GM18861 (cell line): ENCODE measurements around the gene AP1M1.
"Not testable (repeated sequence)": the region's sequence is repeated elsewhere in the genome, so short reads cannot be mapped to it uniquely, and the experiment has no call there.

Source experiments
- ATAC-seq: cut with Tn5 transposase; IDR thresholded peaks from one replicate; pipeline ENCODE4 v1.9.1; 2021; ENCODE audit not compliant: unreplicated experiment

Gene AP1M1

DNA sequence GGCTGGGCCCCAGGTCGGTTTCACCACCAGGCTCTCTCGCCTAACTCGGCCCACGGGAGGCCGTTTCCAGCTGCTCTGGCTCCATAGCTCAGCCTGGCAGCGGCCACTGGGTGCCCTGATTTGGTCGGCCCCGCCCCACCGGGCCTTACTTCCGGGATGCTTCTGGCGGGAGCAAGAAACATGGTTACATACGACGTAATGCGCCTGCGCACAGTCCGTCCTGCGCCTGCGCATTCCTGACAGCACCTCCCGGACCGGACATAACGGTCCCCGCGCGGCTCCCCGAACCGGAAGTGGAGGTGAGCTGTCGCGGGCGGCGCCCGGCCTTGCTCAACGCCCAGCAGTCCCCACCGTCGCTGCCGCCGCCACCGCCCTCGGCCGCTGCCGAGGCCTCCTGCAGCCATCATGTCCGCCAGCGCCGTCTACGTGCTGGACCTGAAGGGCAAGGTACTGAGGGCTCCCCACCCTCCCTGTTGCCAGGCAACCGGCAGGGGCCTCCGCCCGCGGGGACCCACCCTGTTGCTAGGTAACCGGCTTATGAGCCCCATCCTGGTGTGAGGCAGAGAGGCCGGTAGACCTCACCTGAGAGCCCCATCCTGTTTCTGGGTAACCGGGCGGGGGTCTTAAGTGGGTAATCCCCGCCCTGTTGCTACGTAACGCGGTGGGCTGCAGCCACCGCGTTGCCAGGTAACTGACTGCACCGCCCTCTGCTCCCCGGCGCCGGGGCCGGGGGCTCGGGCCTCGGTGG, at the start of gene AP1M1:
Gene AP1M1 (plus strand): TSS at position 290 of the 748 bp plus-strand sequence. CDS start 116 bp downstream, at position 406.
- ATAC-seq: peak; percentile 81

DNA sequence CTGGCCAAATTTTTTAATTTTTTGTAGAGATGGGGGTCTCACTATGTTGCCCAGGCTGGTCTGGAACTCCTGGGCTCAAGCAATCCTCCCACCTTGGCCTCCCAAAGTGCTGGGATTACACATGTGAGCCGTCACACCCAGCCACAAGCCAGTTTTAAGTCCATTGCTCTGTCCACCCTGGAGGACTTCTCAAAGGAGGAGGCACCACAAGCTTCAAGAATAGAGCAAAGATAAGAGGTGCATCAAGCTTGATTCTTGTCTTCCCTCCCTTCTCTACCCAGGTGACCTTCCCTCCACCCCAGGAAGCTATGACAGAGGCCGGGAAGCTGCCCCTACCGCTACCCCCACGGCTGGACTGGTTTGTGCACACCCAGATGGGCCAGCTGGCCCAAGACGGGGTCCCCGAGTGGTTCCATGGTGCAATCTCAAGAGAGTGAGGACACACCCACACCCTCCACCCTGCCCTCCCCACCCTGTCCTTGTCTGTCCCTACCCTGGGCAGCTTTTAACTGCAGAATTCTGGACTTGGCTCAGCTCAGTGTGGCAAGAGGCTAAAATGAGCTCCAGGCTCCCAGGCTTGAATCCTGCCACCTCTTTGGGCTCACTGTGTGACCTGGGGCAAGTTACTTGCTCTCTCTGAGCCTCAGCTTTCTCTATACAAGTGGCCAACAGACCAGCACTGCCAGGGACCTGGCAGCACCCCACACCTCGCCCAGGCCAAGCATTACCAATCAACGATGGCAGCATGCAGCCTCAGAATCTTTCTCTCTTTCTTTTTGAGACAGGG, 49.1 kb upstream of the AP1M1 start:
- no peak for ATAC-seq

DNA sequence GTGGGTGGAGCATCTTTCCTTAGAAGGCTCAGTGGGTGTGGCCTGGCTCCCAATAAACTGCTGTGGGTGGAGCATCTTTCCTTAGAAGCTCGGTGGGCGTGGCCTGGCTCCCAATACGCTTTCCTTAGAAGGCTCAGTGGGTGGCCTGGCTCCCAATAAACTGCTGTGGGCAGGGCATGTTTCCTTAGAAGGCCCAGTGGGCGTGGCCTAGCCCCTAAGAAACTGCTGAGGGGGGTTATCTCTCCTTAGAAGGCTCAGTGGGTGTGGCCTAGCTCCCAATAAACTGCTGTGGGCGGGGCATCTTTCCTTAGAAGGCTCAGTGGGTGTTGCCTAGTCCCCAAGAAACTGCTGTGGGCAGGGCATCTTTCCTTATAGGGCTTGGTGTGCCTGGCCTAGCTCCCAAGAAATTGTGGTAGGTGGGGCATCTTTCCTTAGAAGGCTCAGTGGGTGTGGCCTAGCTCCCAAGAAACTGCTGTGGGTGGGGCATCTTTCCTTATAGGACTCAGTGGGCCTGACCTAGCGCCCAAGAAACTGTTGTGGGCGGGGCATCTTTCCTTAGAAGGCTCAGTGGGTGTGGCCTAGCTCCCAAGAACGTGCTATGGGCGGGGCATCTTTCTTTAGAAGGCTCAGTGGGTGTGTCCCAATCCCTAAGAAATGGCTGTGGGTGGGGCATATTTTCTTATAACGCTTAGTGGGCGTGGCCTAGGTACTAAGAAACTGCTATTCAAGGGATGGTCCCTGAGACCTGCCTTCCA, 44.0 kb upstream of the AP1M1 start:
- ATAC-seq: no peak

DNA sequence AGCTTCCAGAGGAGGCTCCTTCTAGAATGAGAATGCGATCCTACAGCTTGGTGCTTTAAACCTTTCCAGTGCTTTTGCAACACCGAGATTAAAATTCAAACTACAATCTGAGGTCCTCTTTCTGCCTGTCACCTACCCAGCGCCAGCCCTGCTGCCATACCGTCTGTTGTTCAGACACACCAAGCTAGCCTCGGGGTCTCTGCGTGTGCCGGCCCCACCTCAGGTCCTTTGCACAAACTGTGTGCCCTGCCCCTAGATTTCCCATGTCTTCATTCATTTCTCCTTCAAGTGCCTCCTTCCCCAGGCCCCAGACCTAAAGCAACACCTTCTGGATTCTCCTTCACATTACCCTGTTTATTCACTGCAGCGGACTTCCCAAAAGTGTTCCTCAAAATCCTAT, 43.2 kb upstream of the AP1M1 start:
- ATAC-seq: no peak

DNA sequence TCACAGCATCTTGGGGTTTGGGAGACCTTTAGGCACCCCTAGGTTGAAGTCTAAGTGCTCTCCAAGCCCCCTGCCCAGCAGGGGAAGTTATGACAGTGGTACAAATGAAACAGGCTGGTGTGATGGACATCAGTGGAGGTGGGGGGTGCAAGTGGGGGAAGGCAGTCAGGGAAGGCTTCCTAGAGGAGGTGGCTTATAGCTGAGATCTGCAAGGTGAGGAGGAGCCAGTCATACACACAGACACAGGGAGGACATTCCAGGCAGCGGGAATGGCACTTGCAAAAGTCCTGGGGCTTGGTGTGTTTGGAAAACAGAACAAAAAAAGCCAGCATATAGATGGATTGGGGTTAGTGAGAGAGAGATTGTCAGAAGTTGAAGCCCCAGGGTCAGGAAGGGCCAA, 42.6 kb upstream of the AP1M1 start:
- no peak for ATAC-seq

DNA sequence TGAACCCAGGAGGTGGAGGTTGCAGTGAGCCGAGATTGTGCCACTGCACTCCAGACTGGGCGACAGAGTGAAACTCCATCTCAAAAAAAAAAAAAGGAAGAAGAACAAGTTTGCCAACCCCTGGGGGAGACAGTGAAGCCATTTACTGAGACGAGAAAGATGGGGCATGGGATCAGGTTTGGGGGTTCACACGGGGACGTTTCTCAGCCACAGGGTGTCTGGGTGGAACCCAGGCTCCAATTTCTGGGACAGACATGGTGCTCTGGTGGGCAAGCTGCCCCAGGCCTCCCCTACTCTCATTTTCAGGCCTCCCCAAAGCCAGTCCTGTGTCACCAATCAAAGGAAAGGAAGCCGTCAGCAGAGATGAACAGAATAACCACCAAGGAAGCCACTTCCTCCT, 40.8 kb upstream of the AP1M1 start:
- ATAC-seq: no peak

DNA sequence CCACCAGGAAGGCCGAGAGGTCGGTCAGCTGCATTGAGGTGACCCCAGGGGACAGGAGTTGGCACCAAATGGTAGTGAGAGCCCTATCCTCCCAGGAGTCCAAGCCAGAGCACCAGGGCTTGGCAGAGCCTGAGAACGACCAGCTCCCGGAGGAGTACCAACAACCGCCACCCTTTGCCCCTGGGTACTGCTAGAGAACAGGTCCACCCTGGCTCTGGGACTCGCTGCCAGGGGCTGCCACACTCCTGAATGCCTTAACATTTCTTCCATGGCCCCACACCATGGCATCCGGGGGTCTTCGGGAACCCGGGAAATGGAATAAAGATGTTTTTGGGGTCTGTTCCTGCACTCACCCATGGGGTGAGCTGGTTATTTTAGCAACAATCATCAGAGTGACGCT, 40.1 kb upstream of the AP1M1 start:
- no peak for ATAC-seq

DNA sequence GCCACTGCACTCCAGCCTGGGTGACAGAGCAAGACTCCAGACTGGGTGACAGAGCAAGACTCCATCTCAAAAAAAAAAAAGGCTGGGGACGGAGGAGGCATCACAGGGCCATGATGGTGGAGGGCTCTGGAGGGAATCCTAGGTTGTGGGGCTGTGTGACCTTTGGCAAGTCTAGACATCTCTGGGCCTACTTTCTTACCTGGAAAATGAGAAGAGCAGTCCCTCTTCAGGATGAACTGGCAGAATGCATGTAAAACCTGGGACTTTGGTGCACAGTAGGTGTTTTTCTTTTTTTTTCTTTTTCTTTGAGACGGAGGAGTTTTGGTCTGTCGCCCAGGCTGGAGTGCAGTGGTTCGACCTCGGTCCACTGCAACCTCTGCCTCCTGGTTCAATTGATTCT, 38.1 kb upstream of the AP1M1 start:
- no peak for ATAC-seq

DNA sequence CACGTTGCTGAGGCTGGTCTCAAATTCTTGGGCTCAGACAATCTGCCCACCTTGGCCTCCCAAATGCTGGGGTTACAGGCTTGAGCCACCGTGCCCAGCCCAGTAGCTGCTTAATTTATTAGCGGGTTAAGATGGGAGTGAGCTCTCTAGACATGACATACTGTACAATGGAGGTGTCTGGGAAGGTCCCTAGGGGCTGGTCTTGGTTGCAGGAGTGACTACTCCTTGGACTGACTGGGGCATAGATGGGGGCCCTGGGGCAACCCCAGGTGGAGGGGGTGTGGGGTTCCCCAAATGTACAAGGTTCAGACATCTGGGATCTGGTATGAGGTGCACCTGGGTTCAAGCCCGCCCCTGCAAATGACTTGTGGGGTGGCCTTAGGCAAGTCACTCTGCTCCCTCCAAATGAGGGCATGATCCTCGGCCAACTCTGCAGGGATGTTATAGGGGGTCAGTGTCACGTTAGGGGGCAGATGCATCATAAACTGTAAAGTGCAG, 37.2 kb upstream of the AP1M1 start:
- no peak for ATAC-seq

DNA sequence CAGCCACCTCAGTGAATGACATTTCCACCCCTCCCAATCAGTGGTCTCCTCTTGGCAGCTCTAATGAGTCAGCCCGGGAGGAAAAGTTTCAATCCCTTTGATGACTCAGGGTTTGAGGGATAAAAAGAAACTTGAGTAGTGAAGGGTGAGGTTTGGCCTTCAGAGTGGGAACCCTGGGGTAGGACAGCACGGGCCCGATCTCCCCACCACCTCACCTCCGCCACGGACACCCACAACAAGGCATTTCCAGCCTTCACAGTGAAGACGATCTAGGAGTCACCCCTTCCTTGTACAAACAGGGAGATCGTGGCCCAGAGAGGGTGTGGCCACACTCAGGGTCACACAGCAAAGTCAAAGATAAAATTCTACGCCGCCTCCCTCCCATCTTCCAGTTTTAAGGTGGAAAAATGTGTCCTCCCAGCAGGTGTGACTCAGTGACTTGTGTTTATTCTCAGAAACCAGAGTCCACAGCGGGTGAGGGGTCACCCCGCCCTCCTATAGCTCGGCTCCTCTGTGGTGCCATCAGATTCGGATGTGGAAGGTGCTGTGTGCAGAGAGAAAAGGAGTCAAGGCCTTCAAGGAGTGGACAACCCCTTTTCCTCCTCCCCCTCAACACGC, 36.7 kb upstream of the AP1M1 start:
- ATAC-seq: no peak

DNA sequence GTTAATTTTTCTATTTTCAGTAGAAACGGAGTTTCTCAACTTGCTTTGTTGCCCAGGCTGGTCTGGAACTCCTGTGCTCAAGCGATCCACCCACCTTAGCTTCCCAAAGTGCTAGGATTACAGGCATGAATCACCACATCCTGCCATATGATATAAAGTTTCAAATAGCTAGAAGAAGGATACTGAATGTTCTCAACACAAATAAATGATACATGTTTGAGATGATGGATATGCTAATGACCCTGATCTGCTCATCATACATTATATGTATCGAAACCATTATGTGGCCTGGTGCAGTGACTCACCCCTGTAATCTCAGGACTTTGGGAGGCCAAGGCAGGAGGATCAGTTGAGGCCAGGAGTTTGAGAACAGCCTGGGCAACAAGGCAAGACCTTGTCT, 35.9 kb upstream of the AP1M1 start:
- ATAC-seq: no peak

DNA sequence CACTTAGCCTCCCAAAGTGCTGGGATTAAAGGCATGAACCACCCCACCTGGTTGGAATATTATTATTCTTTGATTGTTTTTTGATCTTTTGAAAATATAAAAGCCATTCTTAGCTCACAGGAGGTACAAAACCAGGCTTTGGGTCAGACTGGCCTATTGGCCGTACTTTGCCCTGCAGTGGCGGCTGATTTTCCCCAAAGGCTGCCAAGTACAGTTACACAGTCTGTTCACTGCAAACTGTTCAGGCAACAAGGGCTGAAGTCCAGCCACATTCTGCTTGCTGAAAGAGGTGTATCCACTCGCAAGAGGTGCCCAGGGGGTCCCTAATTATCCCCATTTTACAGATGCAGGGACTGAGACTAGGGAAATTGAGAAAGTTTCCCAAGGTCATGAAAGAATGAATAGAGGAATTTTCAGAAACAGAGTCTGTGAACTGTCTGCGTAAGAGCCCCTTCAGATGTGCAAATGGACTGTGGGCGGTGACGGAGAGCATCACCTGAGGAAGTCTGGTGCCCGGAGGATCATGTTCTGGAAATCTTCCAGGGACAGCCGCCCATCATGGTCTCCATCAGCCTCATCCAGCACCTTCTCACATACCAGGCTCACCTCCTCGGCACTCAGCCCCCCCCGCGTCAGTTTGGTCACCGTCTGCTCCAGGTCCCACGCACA, 33.4 kb upstream of the AP1M1 start:
- no peak for ATAC-seq

DNA sequence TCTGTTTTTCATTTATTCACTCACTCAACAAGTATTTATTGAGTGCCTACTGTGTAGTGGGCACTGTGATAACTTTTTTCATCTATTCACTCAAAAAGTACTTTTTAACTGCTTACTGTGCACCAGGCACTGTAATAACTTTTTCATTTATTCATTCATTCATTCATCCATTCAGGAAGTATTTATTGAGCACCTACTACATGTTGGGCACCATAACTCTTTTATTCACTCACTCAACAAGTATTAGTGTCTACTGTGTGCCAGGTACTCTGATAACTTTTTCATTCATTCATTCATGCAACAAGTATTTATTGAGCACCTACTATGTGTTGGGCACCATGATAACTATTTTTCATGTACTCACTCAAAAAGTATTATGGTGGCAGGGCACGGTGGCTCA, 31.3 kb upstream of the AP1M1 start:
- ATAC-seq: no peak

DNA sequence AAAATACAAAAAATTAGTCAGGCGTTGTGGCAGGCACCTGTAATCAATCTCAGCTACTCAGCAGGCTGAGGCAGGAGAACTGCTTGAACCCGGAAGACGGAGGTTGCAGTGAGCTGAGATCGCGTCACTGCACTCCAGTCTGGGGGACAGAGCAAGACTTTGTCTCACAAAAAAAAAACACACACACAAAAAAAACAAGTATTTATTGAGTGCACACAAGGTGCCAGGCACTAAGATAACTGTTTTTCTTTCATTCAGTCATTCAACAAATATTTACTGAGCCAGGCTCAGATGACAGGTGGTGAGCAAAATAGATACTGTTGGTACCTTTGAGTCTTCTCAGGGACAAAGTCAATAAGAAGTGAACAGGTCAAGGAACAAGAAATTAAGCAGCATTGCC, 30.7 kb upstream of the AP1M1 start:
- ATAC-seq: no peak

DNA sequence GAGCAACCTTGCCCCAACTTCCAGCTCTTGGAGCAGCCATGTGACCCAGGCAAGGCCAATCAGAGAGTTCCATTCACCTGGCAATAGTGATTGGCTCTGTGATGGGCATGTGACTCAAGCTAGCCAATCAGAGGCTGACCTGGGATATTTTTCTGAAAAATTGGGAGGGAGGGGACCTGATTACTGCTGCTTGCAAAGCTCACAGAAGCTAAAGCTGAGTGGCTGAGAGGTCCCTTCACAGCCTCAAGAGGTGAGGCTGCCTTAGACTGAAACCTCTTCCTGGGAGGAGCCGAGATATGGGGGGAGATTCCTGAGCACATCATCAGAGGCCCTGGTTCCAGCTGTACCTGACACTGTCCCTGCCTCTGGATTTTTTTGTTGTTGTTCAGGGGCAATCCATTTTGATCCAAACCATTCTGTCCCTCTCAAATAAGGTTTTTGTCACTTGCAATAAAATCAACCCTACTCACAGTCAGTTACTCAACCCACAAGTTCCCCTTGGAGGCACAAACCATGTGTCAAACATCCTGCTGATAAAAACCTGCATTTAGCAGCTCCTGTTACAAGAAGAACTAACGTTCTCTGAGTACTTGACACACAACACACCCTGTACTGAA, 29.1 kb upstream of the AP1M1 start:
- no peak for ATAC-seq

DNA sequence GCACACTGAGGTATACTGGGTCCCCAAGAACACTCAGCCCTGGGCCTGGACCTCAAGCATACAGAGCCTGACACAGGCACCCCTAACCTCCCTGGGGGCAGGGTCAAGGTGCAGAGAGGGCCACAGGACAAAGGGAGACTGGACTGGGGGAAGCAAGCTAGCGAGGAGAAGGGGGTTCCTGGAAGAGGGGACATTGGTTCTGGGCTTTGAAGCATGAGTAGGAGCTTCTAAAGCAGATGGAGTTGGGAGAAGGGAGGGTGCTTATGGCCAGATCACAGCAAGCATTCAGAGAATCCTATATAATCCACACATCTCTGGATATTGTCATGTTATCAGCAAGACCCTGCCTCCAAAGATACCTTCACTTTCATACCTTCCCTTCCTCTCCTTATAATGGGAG, 27.6 kb upstream of the AP1M1 start:
- no peak for ATAC-seq

DNA sequence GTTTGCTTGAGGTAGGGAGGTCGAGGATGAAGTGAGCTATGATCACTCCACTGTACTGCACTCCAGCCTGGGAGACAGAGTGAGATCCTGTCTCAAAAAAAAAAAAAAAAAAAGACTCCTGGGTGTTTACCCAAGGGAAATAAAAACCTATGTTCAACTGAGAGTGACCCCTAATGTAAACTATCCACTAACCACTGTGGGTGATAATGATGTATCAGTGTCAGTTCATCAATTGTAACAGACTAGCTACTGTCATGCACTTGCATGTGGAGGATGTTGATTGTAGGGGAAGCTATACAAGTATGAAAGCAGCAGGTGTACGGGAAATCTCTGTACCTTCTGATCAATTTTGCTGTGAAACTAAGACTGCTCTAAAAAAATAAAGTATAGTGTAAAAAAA, 21.8 kb upstream of the AP1M1 start:
- no peak for ATAC-seq

DNA sequence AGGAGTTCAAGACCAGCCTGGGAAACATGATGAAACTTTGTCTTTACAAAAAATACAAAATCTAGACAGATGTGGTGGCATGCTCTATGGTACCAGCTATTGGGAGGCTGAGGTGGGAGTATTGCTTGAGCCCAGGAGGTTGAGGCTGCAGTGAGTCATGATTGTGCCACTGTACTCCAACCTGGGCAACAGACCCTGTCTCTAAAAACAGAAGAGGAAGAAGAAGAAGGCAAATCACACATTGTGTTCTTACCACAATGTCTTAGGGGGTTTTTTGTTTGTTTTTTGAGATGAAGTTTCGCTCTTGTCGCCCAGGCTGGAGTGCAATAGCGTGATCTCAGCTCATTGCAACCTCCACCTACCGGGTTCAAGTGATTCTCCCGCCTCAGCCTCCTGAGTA, 18.8 kb upstream of the AP1M1 start:
- not testable (repeated sequence) for ATAC-seq

DNA sequence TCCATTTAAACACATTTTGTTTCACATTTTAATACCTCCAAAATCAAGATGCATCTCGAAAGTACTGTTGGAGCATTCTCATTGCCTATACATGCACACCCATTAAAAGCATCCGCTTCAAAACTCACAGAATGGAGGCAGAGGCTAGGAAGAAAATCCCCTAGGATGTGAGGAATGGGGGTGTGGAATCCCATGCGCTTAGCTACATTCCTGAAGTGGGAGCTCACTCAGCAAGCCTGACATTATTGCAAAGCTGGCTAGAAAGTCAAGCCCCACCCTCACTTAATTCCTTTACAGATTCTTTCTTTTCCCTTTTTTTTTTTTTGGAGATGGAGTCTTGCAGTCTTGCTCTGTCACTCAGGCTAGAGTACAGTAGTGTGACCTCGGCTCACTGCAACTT, 17.1 kb upstream of the AP1M1 start:
- ATAC-seq: no peak

DNA sequence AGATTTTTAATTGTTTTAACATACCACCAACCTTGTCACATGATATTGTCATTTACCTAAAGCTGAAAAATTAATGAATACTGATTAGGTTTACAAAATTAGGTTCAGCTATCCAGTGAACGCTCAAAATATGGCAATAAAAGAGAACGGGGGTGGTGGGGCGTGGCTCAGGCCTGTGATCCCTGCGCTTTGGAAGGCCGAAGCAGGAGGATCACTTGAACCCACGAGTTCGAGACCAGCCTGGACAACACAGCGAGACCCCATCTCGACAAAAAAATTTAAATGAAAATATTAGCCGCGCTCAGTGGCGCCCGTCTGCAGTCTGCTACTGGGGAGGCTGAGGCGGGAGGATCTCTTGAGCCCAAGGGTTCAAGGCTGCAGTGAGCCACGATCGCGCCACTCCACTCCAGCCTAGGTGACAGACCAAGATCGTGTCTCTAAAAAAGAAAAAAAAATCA, 13.0 kb upstream of the AP1M1 start:
- ATAC-seq: no peak
